DMS 273 treated with DMSO at 0.1 percent for 48 hours (cell line): Measurements from ENCODE around the gene LRRC74A.
A peak's percentile ranks its signal among the peaks of the same experiment; 100 is the strongest.
"Not testable (repeated sequence)": the region's sequence is repeated elsewhere in the genome, so short reads cannot be mapped to it uniquely, and the experiment has no call there.

Experiments
- DNase-seq: peaks from one replicate; lab custom pipeline; 2025; lab: John Stamatoyannopoulos, UW

Gene LRRC74A

GRCh38 chr14:76891391-76891790, 65.2 kb downstream of the LRRC74A start:
- DNase-seq: no peak

GRCh38 chr14:76894308-76894707, 68.1 kb downstream of the LRRC74A start:
- no peak for DNase-seq

- DNase-seq: not testable (repeated sequence)
These were observed 71.8 kb downstream of the LRRC74A start for GRCh38 chr14:76898006-76898405.

GRCh38 chr14:76900682-76901081, 74.5 kb downstream of the LRRC74A start:
- DNase-seq: no peak

- no peak for DNase-seq
These were observed 75.2 kb downstream of the LRRC74A start for GRCh38 chr14:76901171-76902055.

- DNase-seq: no peak
These were observed 76.4 kb downstream of the LRRC74A start for GRCh38 chr14:76902591-76902990.

- DNase-seq: no peak
These were observed 78.0 kb downstream of the LRRC74A start for GRCh38 chr14:76904100-76904739.

- DNase-seq: no peak
These were observed 78.7 kb downstream of the LRRC74A start for GRCh38 chr14:76904740-76905569.

GRCh38 chr14:76908834-76909233, 82.6 kb downstream of the LRRC74A start:
- DNase-seq: no peak

- DNase-seq: no peak
These were observed 83.1 kb downstream of the LRRC74A start for GRCh38 chr14:76909266-76909665.

- DNase-seq: no peak
These were observed 84.2 kb downstream of the LRRC74A start for GRCh38 chr14:76910371-76910890.

GRCh38 chr14:76911473-76911872, 85.3 kb downstream of the LRRC74A start:
- DNase-seq: no peak

- DNase-seq: not testable (repeated sequence)
These were observed 88.4 kb downstream of the LRRC74A start for GRCh38 chr14:76914533-76915081.

- DNase-seq: no peak
These were observed 90.0 kb downstream of the LRRC74A start for GRCh38 chr14:76916040-76916715.

GRCh38 chr14:76917158-76917596, 91.0 kb downstream of the LRRC74A start:
- peak; percentile 31 for DNase-seq

GRCh38 chr14:76917745-76918255, 91.6 kb downstream of the LRRC74A start:
- peak; percentile 42 for DNase-seq

- peak; percentile 83 for DNase-seq
These were observed 92.1 kb downstream of the LRRC74A start for GRCh38 chr14:76918256-76918781.

- DNase-seq: peak; percentile 83
These were observed 92.7 kb downstream of the LRRC74A start for GRCh38 chr14:76918782-76919394.
